Measurements from ENCODE around the gene PUSL1.

The PUSL1 gene

DNA sequence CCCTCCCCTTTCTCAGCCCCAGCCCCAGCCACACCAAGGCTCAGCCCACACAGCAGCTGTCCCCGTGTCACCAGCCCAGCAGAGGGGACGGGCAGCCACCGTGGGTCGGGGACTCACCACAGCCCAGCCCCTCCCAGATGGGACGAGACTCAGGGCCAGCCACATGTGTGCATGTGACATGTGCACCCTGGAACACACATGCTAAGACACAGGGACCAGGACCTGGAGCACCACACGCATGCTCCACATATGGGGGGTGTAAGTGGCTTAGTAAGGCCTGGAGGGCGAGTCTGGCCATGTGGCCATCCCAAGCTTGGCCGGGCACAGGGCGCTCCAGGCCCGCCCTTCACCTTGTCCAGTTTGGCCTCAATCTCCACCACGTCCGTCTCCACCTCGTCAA, 4.7 kb upstream of the PUSL1 start:
- 95% methylated on average over 13 of the region's 13 CpGs for WGBS
- no peak overlapping the region for H3K4me2 ChIP-seq (ENCODE audit: low read length, poor library complexity, severe bottlenecking)
- peaks cover 51% of the 10 kb centered on the region for H3K4me1 ChIP-seq (ENCODE audit: control insufficient read depth, insufficient read depth, low read depth, low read length)
- H2BK5ac ChIP-seq (ENCODE audit: low read depth, low read length, poor library complexity, severe bottlenecking): no peak overlapping the region
- H3K27me3 ChIP-seq (ENCODE audit: control insufficient read depth in 1 of 2, insufficient read depth in 1 of 2, low read length in 2 of 2): no peaks in the 10 kb centered on the region
- H3K18ac ChIP-seq (ENCODE audit: low read depth in 1 of 2, low read length in 2 of 2): no peak overlapping the region
- H3K23ac ChIP-seq (ENCODE audit: low read length in 2 of 2): no peak overlapping the region
- no peaks in the 10 kb centered on the region for H3K9me3 ChIP-seq (ENCODE audit: control insufficient read depth, low read length)
- H3K14ac ChIP-seq (ENCODE audit: low read length in 2 of 2): no peak overlapping the region
- no peak overlapping the region for H2AK5ac ChIP-seq (ENCODE audit: low read length, severe bottlenecking)
- no peak overlapping the region for H3K4me3 ChIP-seq (ENCODE audit: insufficient read depth in 1 of 2, low read depth in 1 of 2, low read length in 2 of 2)
- H2AFZ ChIP-seq (ENCODE audit: low read depth, low read length): no peak overlapping the region
- H4K91ac ChIP-seq (ENCODE audit: low read length): peak overlapping the region; percentile 52
- H4K8ac ChIP-seq (ENCODE audit: low read length): no peak overlapping the region
- no peak overlapping the region for H3K27ac ChIP-seq (ENCODE audit: low read length, poor library complexity, severe bottlenecking)
- H3K4ac ChIP-seq (ENCODE audit: low read depth in 1 of 2, low read length in 2 of 2): peak overlapping the region in 1 of 2 experiments; percentile 60
- peaks cover 21% of the 10 kb centered on the region for H3K79me1 ChIP-seq (replicated peaks; ENCODE audit: low read length, poor library complexity, severe bottlenecking)
- peaks cover 0 to 47% of the 10 kb centered on the region in 2 experiments for H3K36me3 ChIP-seq (ENCODE audit: control insufficient read depth in 1 of 2, insufficient read depth in 2 of 2, low read depth in 1 of 2, low read length in 2 of 2)
- no peak overlapping the region for H3K9ac ChIP-seq (ENCODE audit: low read length)
- H2BK12ac ChIP-seq (ENCODE audit: low read length in 2 of 2): peak overlapping the region in 1 of 2 experiments; percentile 7
- no peak overlapping the region for H2BK15ac ChIP-seq (ENCODE audit: low read depth, poor library complexity, severe bottlenecking)
- no peak for DNase-seq
- H2BK120ac ChIP-seq (ENCODE audit: low read depth, low read length): no peak overlapping the region

DNA sequence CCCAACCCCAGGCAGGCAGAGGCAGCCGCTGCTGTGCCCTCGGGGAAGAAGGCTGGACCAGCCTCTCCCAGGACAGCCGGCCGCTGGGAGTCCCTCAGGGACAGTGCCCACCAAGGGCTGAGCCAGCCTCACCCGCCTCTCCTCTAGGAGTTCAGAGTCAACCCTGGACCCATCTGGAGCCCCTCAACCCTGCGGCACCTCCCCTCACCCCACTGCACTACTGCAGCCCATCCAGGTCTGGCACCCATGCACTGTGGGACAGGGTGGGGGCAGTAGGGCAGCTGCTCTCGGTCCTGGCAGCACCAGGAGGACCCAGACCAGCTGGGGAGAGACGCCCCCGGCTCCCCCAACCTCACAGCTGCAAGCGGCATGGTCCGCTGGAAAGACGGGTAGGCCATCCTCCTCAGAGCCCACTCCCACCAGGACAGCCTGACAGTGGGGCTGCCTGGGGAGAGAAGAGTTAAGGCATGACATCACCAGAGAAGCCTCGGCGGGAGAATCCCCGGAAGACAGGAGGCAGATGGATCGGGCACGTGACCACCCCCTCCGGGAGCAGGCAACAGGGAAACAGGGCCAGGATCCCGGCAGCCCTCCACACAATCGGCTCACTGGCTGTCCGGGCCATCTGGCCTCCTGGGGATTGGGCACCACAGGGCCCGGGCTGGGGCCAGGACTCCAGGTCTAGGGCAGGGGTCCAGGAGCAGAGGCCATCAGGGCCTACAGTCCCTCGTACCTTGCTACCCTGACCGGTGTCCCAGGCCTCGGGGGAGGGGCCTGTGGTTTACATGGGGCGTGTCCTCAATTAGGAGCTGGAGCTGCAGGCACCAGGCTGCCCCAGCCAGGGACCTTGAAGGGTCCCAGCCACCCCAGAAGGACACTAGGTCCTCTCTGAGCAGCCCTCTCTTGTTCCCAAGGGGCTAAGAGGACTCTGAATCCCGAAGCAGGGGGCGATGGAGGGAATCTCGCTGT, 3.8 kb upstream of the PUSL1 start:
- Histone ChIP-seq H3K36me3 (ENCODE audit: control insufficient read depth in 1 of 2, insufficient read depth in 2 of 2, low read depth in 1 of 2, low read length in 2 of 2) (peaks cover 0 to 43% of the 10 kb centered on the region in 2 experiments), H3K27me3 (ENCODE audit: control insufficient read depth in 1 of 2, insufficient read depth in 1 of 2, low read length in 2 of 2) (no peaks in the 10 kb centered on the region), H3K9me3 (ENCODE audit: control insufficient read depth, low read length) (no peaks in the 10 kb centered on the region), H2AFZ (ENCODE audit: low read depth, low read length) (no peak overlapping the region), H3K23ac (ENCODE audit: low read length in 2 of 2) (peak overlapping the region in 1 of 2 experiments; percentile 3), H3K4me3 (ENCODE audit: insufficient read depth in 1 of 2, low read depth in 1 of 2, low read length in 2 of 2) (peak overlapping the region; percentile 39 to 89), H2BK15ac (ENCODE audit: low read depth, poor library complexity, severe bottlenecking) (peak overlapping the region; percentile 95), H3K4me1 (ENCODE audit: control insufficient read depth, insufficient read depth, low read depth, low read length) (peaks cover 60% of the 10 kb centered on the region), H2BK5ac (ENCODE audit: low read depth, low read length, poor library complexity, severe bottlenecking) (peak overlapping the region; percentile 35), H3K14ac (ENCODE audit: low read length in 2 of 2) (peak overlapping the region in 1 of 2 experiments; percentile 90), H2BK12ac (ENCODE audit: low read length in 2 of 2) (peak overlapping the region; percentile 92 to 98), H2BK120ac (ENCODE audit: low read depth, low read length) (peak overlapping the region; percentile 87), H4K91ac (ENCODE audit: low read length) (peak overlapping the region; percentile 88), H3K9ac (ENCODE audit: low read length) (peak overlapping the region; percentile 82), H3K27ac (ENCODE audit: low read length, poor library complexity, severe bottlenecking) (peak overlapping the region; percentile 81), H3K18ac (ENCODE audit: low read depth in 1 of 2, low read length in 2 of 2) (peak overlapping the region; percentile 74 to 96), H3K4ac (ENCODE audit: low read depth in 1 of 2, low read length in 2 of 2) (peak overlapping the region; percentile 96), H3K4me2 (ENCODE audit: low read length, poor library complexity, severe bottlenecking) (peak overlapping the region; percentile 80), H4K8ac (ENCODE audit: low read length) (peak overlapping the region; percentile 86), H3K79me1 (replicated peaks; ENCODE audit: low read length, poor library complexity, severe bottlenecking) (peaks cover 19% of the 10 kb centered on the region), H2AK5ac (ENCODE audit: low read length, severe bottlenecking) (peak overlapping the region; percentile 75)
- WGBS: 26% methylated on average over 27 of the region's 29 CpGs
- DNase-seq: peak; percentile 92

DNA sequence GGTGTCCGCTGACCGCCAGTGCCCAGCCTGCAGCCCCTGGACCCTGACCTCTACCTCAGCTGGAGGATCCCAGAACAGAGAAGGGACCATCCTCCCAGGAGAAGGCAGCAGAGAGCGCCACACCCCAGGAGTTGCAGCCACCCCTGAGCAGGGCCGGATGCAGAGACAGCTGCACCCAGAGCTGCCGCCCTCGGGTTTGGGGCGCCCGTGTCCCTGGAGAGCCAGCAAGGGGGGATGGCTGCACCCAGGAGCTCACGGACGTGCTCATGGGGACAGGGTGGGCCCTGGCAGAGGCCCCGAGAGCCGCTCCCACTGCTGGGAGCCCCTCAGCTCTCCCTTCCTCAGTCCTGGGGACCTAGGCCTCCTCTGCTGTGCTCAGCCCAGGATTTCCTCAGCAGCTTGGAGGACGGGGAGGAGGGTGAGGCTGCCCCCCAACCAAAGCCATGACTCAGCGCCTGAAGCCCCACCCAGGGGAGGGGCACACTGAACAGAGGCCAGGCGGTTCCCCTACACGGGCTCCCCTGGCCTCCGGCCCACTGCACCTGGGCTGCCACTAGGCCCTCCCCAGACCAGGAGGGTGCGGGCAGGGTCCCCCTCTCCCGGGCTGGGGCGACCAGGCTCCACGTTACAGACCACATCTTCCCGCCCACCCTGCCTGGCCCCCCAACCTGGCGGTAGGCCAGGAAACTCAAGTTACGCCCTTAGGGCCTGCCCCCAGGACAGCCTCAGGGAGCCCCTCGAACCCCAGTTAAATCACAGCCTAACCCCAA, 2.9 kb upstream of the PUSL1 start:
- Histone ChIP-seq H3K4me1 (ENCODE audit: control insufficient read depth, insufficient read depth, low read depth, low read length) (peaks cover 63% of the 10 kb centered on the region), H3K4me2 (ENCODE audit: low read length, poor library complexity, severe bottlenecking) (peak overlapping the region; percentile 80), H3K36me3 (ENCODE audit: control insufficient read depth in 1 of 2, insufficient read depth in 2 of 2, low read depth in 1 of 2, low read length in 2 of 2) (peaks cover 9 to 43% of the 10 kb centered on the region in 2 experiments), H2BK5ac (ENCODE audit: low read depth, low read length, poor library complexity, severe bottlenecking) (peak overlapping the region; percentile 4), H3K79me1 (replicated peaks; ENCODE audit: low read length, poor library complexity, severe bottlenecking) (peaks cover 21% of the 10 kb centered on the region), H2BK120ac (ENCODE audit: low read depth, low read length) (peak overlapping the region; percentile 87), H3K4me3 (ENCODE audit: insufficient read depth in 1 of 2, low read depth in 1 of 2, low read length in 2 of 2) (peak overlapping the region; percentile 39 to 89), H3K14ac (ENCODE audit: low read length in 2 of 2) (peak overlapping the region in 1 of 2 experiments; percentile 63), H3K4ac (ENCODE audit: low read depth in 1 of 2, low read length in 2 of 2) (peak overlapping the region; percentile 96), H3K9me3 (ENCODE audit: control insufficient read depth, low read length) (no peaks in the 10 kb centered on the region), H4K8ac (ENCODE audit: low read length) (peak overlapping the region; percentile 86), H2AFZ (ENCODE audit: low read depth, low read length) (no peak overlapping the region), H3K9ac (ENCODE audit: low read length) (peak overlapping the region; percentile 82), H3K23ac (ENCODE audit: low read length in 2 of 2) (no peak overlapping the region), H2AK5ac (ENCODE audit: low read length, severe bottlenecking) (peak overlapping the region; percentile 75), H3K27ac (ENCODE audit: low read length, poor library complexity, severe bottlenecking) (peak overlapping the region; percentile 81), H2BK12ac (ENCODE audit: low read length in 2 of 2) (peak overlapping the region; percentile 59 to 96), H4K91ac (ENCODE audit: low read length) (peak overlapping the region; percentile 74), H3K27me3 (ENCODE audit: control insufficient read depth in 1 of 2, insufficient read depth in 1 of 2, low read length in 2 of 2) (no peaks in the 10 kb centered on the region), H2BK15ac (ENCODE audit: low read depth, poor library complexity, severe bottlenecking) (peak overlapping the region; percentile 95), H3K18ac (ENCODE audit: low read depth in 1 of 2, low read length in 2 of 2) (peak overlapping the region; percentile 74 to 81)
- WGBS: 43% methylated on average over 25 of the region's 25 CpGs
- peak; percentile 86 for DNase-seq

All from mesenchymal stem cell (in vitro differentiated cells and primary cell).